Kidney capillary endothelial cell (primary cell): ENCODE measurements around the gene RFXAP.
A peak's percentile ranks its signal among the peaks of the same experiment; 100 is the strongest.

Experiments used
- DNase-seq: peaks from one replicate; pipeline ENCODE4 v3.0.0-alpha.2; 2018; ENCODE audit warnings: low spot score

The RFXAP gene

GRCh38 chr13:36817996-36818803 is 822 bp upstream of the RFXAP start:
- DNase-seq: no peak

DNA sequence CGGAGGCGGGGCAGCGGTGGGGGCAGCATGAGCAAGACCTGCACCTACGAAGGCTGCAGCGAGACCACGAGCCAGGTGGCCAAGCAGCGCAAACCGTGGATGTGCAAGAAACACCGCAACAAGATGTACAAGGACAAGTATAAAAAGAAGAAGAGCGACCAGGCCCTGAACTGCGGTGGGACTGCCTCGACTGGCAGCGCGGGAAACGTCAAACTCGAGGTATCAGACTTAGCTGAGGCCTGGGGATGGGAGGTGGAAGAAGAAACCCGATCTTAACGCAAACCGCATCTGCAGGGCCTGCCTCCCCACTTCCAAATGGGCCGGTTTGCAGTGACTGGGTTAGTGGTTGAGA is 693 bp downstream of the RFXAP start:
- no peak for DNase-seq

DNA sequence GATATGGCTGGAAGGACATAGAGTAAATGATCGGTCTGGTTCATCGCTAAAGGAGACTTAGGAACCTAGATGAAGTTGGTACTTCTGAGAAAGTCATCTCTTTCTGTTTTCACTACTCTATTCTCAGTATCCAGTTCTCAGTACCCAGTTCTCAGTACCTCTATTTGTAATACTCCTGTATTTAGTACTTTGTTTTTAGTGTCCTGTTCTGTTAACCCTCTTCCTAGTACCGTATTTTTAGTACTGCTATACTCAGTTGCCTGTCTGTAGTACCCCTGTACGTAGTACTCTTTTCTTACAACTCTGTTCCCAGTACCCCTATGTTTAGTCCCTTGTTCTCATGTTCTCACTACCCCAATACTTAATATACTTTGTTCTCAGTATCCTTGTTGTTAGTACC is 1.2 kb downstream of the RFXAP start:
- no peak for DNase-seq

DNA sequence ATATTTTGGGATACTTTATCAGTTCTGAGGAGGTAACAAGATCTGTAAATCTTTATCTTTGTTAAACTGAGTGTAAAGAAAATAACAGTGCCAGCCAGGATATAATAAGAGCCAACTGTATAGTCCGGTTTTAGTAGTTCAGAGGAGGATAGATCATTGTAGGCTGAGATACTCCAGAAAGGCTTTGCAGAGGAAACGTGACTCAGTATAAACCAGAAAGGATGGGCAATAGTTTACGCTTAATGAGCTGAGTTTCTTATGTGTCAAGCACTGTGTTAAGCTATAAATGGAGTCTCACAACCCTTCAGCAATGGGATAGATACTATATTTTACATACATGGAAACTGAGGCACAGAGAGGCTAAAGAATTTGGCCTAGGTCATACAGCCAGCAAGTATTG is 3.8 kb downstream of the RFXAP start:
- peak; percentile 56 for DNase-seq

GRCh38 chr13:36829753-36830152 is 10.7 kb downstream of the RFXAP start:
- no peak for DNase-seq

GRCh38 chr13:36831291-36831690 is 12.3 kb downstream of the RFXAP start:
- no peak for DNase-seq

DNA sequence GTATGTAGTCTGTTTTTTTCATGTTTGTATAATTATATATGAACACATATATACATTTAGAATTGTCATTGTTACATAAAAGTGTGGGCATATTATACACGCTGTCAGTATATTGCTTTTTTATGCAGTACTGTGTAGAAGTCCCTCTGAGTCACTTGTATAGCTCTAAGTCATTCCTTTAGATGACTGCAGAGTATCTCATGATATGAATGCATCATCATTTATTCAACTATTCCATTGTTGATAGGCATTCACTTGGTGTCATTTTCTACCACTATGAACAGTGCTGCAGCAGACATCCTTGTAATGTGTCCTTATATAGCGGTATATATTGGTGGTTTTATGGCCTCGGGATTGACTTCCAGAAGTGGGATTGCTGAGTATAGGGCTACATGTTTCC is 15.3 kb downstream of the RFXAP start:
- no peak for DNase-seq

- no peak for DNase-seq
Observed at GRCh38 chr13:36837354-36838092, 18.5 kb downstream of the RFXAP start.

DNA sequence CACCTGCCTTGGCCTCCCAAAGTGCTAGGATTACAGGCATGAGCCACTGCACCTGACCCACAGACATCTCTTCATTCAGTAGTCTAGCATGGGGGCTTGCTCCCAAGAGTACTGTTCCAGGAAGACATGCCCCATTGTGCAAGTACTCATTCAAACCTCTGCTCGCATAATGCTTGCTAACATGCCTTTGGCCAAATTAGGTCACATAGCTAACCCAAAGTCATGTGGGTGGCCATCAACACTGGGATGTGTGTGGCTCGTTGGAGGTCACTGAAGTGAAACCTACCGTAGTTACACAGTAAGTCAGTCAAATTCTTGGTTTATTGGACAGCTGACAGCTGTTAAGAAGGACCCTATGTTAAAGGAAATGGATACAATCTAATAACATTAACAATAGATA is 20.3 kb downstream of the RFXAP start:
- DNase-seq: no peak

- no peak for DNase-seq
Observed at GRCh38 chr13:36839981-36840380, 21.0 kb downstream of the RFXAP start.

- DNase-seq: no peak
Observed at GRCh38 chr13:36840718-36841250, 21.8 kb downstream of the RFXAP start.

GRCh38 chr13:36841391-36841790 is 22.4 kb downstream of the RFXAP start:
- no peak for DNase-seq

DNA sequence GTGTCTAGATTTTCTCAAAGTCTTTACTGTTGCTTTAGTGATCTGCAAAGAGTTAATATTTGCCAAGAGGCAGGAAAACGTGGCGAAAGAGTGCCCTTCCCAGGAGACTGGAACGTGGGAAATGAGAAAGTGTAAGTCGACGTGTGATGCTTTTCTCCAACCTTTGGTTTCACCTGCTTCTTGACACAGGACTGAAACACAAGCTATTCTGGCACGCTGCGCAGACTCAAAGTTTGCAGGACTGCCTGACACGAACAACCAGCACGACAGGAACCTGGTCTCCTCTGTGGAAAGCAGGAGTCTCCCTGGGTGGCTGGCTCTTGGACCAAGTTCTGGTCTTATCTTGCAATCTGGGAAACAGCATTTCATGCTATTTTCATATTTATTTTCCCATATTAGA is 28.6 kb downstream of the RFXAP start:
- no peak for DNase-seq

DNA sequence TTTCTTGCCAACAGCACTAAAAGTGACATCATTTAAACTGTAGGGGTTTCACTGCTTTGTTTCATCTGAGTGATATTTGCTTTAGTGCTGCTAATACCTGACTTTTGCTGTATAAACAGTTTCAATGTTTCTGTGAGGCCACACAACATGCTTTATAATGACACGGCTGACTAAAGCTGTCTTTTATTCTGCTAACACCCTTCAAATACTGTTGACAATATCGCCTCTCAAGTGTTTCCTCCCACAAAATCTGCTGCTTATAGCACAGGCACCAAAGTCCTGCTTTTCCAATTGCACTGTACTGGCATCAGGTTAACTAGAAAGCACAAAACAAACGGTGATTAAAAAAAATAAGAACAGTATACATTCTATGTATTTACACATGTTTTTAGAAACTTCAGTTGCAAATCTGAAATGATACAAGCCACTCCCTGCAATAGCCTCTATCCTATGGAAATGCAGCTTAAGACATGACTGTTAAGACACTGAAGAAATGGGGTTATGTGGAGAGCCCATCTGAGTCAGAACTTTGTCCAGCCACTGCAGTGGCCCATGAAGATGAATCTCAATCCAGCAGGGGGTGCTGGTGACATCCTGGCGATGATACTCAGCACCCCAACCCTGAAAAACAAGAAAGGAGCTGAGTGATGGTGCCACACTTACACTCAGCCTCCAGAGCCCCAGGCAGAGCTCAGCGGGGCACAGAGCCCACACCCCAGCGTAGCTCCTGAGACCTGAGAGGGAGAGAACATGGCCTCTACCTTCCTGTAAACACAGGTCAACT is 29.4 kb downstream of the RFXAP start:
- DNase-seq: no peak

DNA sequence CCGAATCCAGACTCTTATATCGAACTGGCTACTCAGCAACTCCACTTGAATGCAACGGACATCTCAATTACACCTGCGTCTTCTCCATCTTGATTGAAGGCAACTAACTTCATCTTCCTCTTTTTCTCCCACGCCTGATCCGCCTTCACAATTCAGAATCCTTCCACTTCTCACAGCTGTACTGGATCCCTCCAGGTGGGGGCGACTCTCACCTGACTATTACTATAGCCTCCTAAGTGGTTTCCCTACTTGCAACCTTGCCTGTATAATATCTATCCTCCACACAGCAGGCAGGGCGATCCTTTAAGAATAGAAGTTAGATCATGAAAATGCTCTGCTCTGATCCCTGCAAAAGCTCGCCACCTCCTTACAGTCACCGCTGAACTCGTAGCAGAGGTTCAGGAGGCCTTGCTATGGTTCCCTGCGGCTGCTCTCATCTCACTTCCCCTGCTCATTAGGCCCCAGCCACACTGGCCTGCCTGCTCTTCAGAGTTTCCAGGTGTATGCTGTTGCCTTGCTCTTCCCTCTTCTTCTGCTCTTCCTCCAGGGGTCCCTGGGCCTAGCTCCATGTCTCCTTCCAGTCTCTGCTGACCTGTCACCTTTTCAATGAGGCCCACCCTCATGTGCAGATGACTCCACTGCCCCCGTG is 31.9 kb downstream of the RFXAP start:
- DNase-seq: no peak

DNA sequence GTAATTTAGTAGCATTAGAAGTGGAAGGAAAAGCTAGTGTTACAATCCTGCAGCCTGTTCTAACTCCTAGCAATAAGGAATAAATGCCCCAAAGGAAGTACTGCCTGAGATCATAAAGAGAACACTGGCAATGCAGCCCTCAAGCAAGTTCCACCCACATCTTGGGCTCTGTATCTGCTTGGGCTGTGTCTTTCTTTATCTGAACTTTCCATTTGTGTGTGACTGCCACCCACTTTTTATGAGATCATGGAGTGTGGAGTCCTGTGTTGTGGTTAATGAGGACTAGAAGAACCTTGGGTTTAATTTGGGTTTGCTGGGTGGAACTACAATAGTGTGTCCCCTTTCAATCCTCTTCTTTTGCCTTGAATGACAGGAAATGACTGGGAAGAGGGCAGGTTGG is 38.2 kb downstream of the RFXAP start:
- no peak for DNase-seq

GRCh38 chr13:36858290-36858689 is 39.3 kb downstream of the RFXAP start:
- peak; percentile 71 for DNase-seq

GRCh38 chr13:36859259-36859658 is 40.2 kb downstream of the RFXAP start:
- no peak for DNase-seq

GRCh38 chr13:36862002-36862685 is 43.1 kb downstream of the RFXAP start:
- DNase-seq: peak; percentile 61

GRCh38 chr13:36862722-36863121 is 43.7 kb downstream of the RFXAP start:
- no peak for DNase-seq

DNA sequence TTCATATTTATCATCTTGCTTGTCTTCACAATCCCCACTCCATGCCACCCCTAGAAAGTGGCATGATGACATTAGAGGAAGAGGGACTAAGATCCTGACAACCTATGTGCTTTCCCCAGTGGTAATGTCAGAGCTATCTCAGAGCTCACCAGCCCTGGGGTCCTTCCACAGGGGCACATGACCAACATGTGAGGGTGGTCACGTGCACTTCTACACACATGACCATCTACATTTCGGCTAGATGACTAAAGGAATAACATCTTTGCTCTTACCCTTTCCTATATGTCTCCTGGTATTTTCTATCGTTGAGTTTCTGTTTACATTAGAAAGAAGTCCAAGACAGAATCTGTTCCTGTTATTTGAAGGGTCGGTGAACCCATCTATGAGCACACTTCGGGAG is 46.2 kb downstream of the RFXAP start:
- DNase-seq: no peak

DNA sequence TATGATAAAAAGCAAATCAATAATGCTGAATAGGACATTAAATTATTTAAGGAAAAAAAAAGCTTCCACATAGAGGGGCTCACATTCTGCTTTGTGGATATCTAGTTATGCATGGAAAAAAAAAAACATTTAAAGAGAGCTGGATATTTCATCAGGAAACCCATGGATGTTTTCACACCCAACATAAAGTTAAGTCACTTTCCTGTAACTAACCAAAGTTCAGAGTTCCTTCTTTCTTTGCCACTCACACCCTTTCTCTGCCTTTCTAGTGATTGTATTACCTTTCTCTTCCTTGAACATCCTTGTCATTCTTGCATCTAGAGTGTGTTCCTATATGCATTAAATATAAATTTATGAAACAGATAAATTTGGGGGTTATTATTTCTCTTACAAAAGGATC is 47.2 kb downstream of the RFXAP start:
- DNase-seq: no peak
